Lung (tissue), 12 donors: ENCODE measurements around the gene UBA6. TPM values are rescaled to one million over a fixed set of nuclear protein-coding genes. Genes with fewer than 3 reads are reported as not detected.

Source experiments
- ATAC-seq: fragments of 200-7000 bp; cut with Tn5 transposase; one replicate; pipeline ENCODE4 v1.9.1; 2020; ENCODE audit warnings: moderate number of reproducible peaks; ENCODE audit not compliant: insufficient read depth, low FRiP score
- DNase-seq, 3 donors: peaks; one replicate each; pipeline ENCODE4 v3.0.0-alpha.2; 2013 to 2017
- H3K27ac ChIP-seq, 2 donors: one replicate each; pipeline ENCODE4 v1.5.1; 2013; ENCODE audit warnings: mild to moderate bottlenecking in 2 of 2, moderate library complexity in 2 of 2, control low read depth in 1 of 2, inconsistent platforms in 1 of 2, low read depth in 1 of 2, low read length in 1 of 2
- H3K27me3 ChIP-seq, 3 donors: one replicate each; pipeline ENCODE4 v1.5.1; 2013; ENCODE audit warnings: low read length in 2 of 3; ENCODE audit not compliant: control insufficient read depth in 3 of 3, insufficient read depth in 3 of 3
- H3K36me3 ChIP-seq, 4 donors: one replicate each; pipeline ENCODE4 v1.5.1; 2013; ENCODE audit warnings: low read length in 4 of 4, mild to moderate bottlenecking in 1 of 4, moderate library complexity in 1 of 4; ENCODE audit not compliant: control insufficient read depth in 4 of 4, insufficient read depth in 4 of 4
- H3K4me1 ChIP-seq, 5 donors: one replicate each; pipeline ENCODE4 v1.5.1; 2013; ENCODE audit warnings: low read length in 5 of 5, mild to moderate bottlenecking in 2 of 5, moderate library complexity in 1 of 5; ENCODE audit not compliant: control insufficient read depth in 5 of 5, insufficient read depth in 5 of 5
- H3K4me3 ChIP-seq: one replicate; pipeline ENCODE4 v1.5.1; 2013; ENCODE audit warnings: mild to moderate bottlenecking, control low read depth, moderate library complexity
- H3K9ac ChIP-seq, 2 donors: one replicate each; pipeline ENCODE4 v1.5.1; 2013; ENCODE audit warnings: low read length in 2 of 2, control low read depth in 1 of 2; ENCODE audit not compliant: insufficient read depth in 1 of 2
- H3K9me3 ChIP-seq, 4 donors: one replicate each; pipeline ENCODE4 v1.5.1; 2013; ENCODE audit warnings: low read length in 3 of 4, mild to moderate bottlenecking in 1 of 4, moderate library complexity in 1 of 4; ENCODE audit not compliant: control insufficient read depth in 4 of 4, insufficient read depth in 3 of 4
- WGBS, 2 donors: extraction: QIAGEN DNeasy Blood & Tissue Kit; methylation state at CpG; one replicate each; pipeline ENCODE4 v1.1.7; 2013; 5-methylcytosine and 5-hydroxymethylcytosine counted together
- polyA plus RNA-seq, 2 donors: library from polyadenylated mRNA; stranded (reverse); fragments of 200-250 nt; gene quantifications; one replicate each; pipeline ENCODE4 v1.2.1, GENCODE V29; 2013
- total RNA-seq, 2 donors: library from RNA; depleted of rRNA in 1 of 2; stranded (reverse); fragments of >200 nt in 1 of 2; gene quantifications; one replicate each; pipeline ENCODE4 v1.2.1, GENCODE V29; 2014 to 2021
- TF ChIP-seq, protein P1 (sequence below): IDR thresholded peaks from 2 replicates; pipeline ENCODE4 v1.5.1; 2012; ENCODE audit warnings: mild to moderate bottlenecking; ENCODE audit errors: control extremely low read depth, extremely low read depth
- donor health status: control.
- donor health status: control.
- donor health status: Bipolar disorder and iron deficiency.
- donor health status: healthy.
- donor health status: DM: yes; HTN: yes; CAD: no.

Gene UBA6
- total and polyA plus RNA-seq, 4 donors, result 6.4 to 67.0 (median 28.0) TPM

GRCh38 chr4:67603310-67604028, 97.5 kb downstream of the UBA6 start:
- Histone ChIP-seq H3K27me3 (no peaks in the 10 kb centered on the region), H3K9ac (no peak overlapping the region), H3K36me3 (no peaks in the 10 kb centered on the region), H3K4me3 (no peak overlapping the region), H3K9me3 (peaks cover 0 to 4% (median 0%) of the 10 kb centered on the region in 4 donors), H3K4me1 (no peaks in the 10 kb centered on the region), H3K27ac (no peak overlapping the region)
- ATAC-seq (no peak), DNase-seq (no peak)
- 95 to 96% methylated on average over 2 of the region's 2 CpGs for WGBS, 2 donors
- TF ChIP-seq, protein P1, sequence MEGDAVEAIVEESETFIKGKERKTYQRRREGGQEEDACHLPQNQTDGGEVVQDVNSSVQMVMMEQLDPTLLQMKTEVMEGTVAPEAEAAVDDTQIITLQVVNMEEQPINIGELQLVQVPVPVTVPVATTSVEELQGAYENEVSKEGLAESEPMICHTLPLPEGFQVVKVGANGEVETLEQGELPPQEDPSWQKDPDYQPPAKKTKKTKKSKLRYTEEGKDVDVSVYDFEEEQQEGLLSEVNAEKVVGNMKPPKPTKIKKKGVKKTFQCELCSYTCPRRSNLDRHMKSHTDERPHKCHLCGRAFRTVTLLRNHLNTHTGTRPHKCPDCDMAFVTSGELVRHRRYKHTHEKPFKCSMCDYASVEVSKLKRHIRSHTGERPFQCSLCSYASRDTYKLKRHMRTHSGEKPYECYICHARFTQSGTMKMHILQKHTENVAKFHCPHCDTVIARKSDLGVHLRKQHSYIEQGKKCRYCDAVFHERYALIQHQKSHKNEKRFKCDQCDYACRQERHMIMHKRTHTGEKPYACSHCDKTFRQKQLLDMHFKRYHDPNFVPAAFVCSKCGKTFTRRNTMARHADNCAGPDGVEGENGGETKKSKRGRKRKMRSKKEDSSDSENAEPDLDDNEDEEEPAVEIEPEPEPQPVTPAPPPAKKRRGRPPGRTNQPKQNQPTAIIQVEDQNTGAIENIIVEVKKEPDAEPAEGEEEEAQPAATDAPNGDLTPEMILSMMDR, result no peak

- no peaks in the 10 kb centered on the region for H3K36me3 ChIP-seq
- no peaks in the 10 kb centered on the region for H3K27me3 ChIP-seq
- no peaks in the 10 kb centered on the region for H3K4me1 ChIP-seq
- peak in 1 of 3 donors; percentile 24 for DNase-seq
- WGBS, 2 donors, result 30 to 45% methylated on average over 2 of the region's 2 CpGs
- ATAC-seq, result peak; percentile 66
- TF ChIP-seq, protein P1, result no peak
- no peak overlapping the region for H3K4me3 ChIP-seq
- H3K9ac ChIP-seq, result no peak overlapping the region
- H3K27ac ChIP-seq, result no peak overlapping the region
- H3K9me3 ChIP-seq, result no peaks in the 10 kb centered on the region
Measured at GRCh38 chr4:67593741-67594175, 107.2 kb downstream of the UBA6 start.

DNA sequence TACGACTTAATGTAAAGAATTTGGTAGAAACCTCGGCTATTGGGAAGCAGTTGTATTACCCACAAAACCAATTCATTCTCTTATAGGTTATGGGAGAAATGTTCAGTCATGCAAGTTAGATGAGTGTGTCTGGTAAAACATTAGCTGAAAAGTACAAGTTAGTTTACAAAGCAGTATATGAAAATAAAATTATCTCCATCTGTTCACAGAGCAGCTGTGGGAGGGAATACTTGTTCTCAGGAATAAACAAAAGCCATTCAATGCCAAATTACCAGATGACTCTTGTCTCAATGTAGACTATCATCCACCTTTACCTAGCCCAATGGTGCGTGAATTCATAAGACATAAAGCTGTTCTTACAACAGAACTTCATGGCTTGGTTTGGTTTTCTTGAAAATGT, 113.8 kb downstream of the UBA6 start:
- Histone ChIP-seq H3K27me3 (no peaks in the 10 kb centered on the region), H3K36me3 (no peaks in the 10 kb centered on the region), H3K4me3 (no peak overlapping the region), H3K9ac (no peak overlapping the region), H3K27ac (no peak overlapping the region), H3K4me1 (no peaks in the 10 kb centered on the region), H3K9me3 (no peaks in the 10 kb centered on the region)
- 89 to 96% methylated on average over 3 of the region's 3 CpGs for WGBS, 2 donors
- TF ChIP-seq, protein P1, result no peak
- ATAC-seq (no peak), DNase-seq (no peak)

GRCh38 chr4:67584496-67584895, 116.5 kb downstream of the UBA6 start:
- H3K27me3 ChIP-seq, result no peaks in the 10 kb centered on the region
- H3K4me3 ChIP-seq, result no peak overlapping the region
- DNase-seq (no peak), ATAC-seq (no peak)
- H3K27ac ChIP-seq, result no peak overlapping the region
- no peaks in the 10 kb centered on the region for H3K9me3 ChIP-seq
- H3K4me1 ChIP-seq, result no peaks in the 10 kb centered on the region
- TF ChIP-seq, protein P1, result no peak
- H3K36me3 ChIP-seq, result no peaks in the 10 kb centered on the region
- no peak overlapping the region for H3K9ac ChIP-seq
